DMS114 treated with DMSO at 0.1 percent for 48 hours (cell line): ENCODE data around the gene NDUFS2.
"Not testable (repeated sequence)": the region's sequence is repeated elsewhere in the genome, so short reads cannot be mapped to it uniquely, and the experiment has no call there.

Source experiments
- DNase-seq: peaks from one replicate; lab custom pipeline; 2025; ENCODE audit not compliant: unreplicated experiment; lab: John Stamatoyannopoulos, UW

NDUFS2 gene

GRCh38 chr1:161218301-161219077 is 16.3 kb downstream of the NDUFS2 start:
- no peak for DNase-seq

- no peak for DNase-seq
Measured at GRCh38 chr1:161219078-161219892, 17.1 kb downstream of the NDUFS2 start.

- DNase-seq: no peak
Measured at GRCh38 chr1:161220002-161220401, 17.8 kb downstream of the NDUFS2 start.

GRCh38 chr1:161222175-161223019 is 20.2 kb downstream of the NDUFS2 start:
- DNase-seq: no peak

GRCh38 chr1:161223805-161224694 is 21.9 kb downstream of the NDUFS2 start:
- no peak for DNase-seq

- not testable (repeated sequence) for DNase-seq
Measured at GRCh38 chr1:161224695-161225087, 22.5 kb downstream of the NDUFS2 start.

- no peak for DNase-seq
Measured at GRCh38 chr1:161225178-161225533, 23.0 kb downstream of the NDUFS2 start.

- DNase-seq: peak; percentile 99
Measured at GRCh38 chr1:161225534-161226319, 23.6 kb downstream of the NDUFS2 start, which contains the start of gene TOMM40L. TOMM40L (plus strand) TSS chr1:161226060; CDS start chr1:161226490, 430 bp downstream.

GRCh38 chr1:161226320-161226711 is 24.1 kb downstream of the NDUFS2 start:
- DNase-seq: no peak

GRCh38 chr1:161226759-161227158 is 24.6 kb downstream of the NDUFS2 start:
- no peak for DNase-seq

- DNase-seq: peak; percentile 82
Measured at GRCh38 chr1:161227196-161227871, 25.2 kb downstream of the NDUFS2 start.

- no peak for DNase-seq
Measured at GRCh38 chr1:161228032-161228431, 25.9 kb downstream of the NDUFS2 start.

- no peak for DNase-seq
Measured at GRCh38 chr1:161229896-161230295, 27.7 kb downstream of the NDUFS2 start.

- DNase-seq: no peak
Measured at GRCh38 chr1:161230762-161231161, 28.6 kb downstream of the NDUFS2 start.

- DNase-seq: no peak
Measured at GRCh38 chr1:161233102-161233501, 30.9 kb downstream of the NDUFS2 start.

GRCh38 chr1:161235957-161236775 is 34.0 kb downstream of the NDUFS2 start:
- no peak for DNase-seq

- no peak for DNase-seq
Measured at GRCh38 chr1:161238039-161238473, 35.9 kb downstream of the NDUFS2 start, which contains the start of gene NR1I3. NR1I3 (minus strand) TSS chr1:161238203; CDS start chr1:161236565, 1,638 bp downstream.

- DNase-seq: no peak
Measured at GRCh38 chr1:161241682-161242081, 39.5 kb downstream of the NDUFS2 start.
